ENCODE results near the gene GTSE1. TPM values are rescaled to one million over a fixed set of nuclear protein-coding genes. Genes with fewer than 3 reads are reported as not detected.

Gene GTSE1
- total RNA-seq (2022; extraction: Qiagen RNA extraction): 27.9 to 35.6 TPM (median 31.7 TPM) in 5 replicates

GRCh38 chr22:46296257-46297150 is at the start of gene GTSE1:
GTSE1 (plus strand) TSS chr22:46296870; CDS start chr22:46297401, 531 bp downstream.

DNA sequence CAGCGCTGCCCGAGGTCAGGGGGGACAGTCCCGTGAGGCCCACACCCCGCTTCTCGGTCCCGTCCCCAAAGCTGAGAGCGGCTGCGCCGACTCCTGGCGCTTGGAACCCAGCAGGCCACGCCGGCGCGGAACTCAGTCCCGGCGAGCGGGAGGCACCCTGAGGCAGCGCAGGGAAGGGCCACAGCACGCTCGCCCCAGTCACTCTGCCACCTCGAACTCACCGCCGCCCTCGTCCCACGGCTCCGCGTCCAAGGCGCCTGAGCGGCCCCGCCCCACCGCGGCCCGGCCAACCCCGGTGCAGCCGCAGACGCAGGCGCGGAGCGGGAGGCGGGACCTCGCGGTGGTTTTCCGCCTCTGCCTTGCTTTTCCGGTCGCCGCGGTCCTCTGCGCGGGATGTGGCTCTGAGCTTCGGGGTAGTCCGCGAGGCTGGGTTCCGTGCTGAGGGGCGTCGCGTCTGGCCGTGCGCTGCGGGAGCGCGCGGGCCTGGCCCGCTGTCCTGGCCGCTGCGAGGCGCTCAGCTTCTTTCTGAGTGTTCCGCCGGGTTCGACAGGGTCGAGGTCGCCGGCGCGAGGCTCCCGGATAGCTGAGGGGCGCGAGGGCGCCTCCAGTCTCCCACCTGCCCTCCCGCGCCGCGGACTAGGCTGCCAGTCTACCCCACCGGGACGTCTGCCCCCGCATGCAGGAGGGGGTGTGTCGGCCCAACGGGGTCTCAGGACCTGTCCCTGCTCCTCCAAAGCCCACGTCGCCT is 46.5 kb upstream of the GTSE1 start, which contains the start of gene CDPF1:
Gene CDPF1 (minus strand): TSS at position 259 of the 748 bp plus-strand sequence. CDS start 2,009 bp downstream, outside the sequence.

GRCh38 chr22:46263216-46263590 is 33.5 kb upstream of the GTSE1 start, which contains the start of gene PKDREJ:
PKDREJ (minus strand) TSS chr22:46263343; CDS start chr22:46263322, 21 bp downstream.

DNA sequence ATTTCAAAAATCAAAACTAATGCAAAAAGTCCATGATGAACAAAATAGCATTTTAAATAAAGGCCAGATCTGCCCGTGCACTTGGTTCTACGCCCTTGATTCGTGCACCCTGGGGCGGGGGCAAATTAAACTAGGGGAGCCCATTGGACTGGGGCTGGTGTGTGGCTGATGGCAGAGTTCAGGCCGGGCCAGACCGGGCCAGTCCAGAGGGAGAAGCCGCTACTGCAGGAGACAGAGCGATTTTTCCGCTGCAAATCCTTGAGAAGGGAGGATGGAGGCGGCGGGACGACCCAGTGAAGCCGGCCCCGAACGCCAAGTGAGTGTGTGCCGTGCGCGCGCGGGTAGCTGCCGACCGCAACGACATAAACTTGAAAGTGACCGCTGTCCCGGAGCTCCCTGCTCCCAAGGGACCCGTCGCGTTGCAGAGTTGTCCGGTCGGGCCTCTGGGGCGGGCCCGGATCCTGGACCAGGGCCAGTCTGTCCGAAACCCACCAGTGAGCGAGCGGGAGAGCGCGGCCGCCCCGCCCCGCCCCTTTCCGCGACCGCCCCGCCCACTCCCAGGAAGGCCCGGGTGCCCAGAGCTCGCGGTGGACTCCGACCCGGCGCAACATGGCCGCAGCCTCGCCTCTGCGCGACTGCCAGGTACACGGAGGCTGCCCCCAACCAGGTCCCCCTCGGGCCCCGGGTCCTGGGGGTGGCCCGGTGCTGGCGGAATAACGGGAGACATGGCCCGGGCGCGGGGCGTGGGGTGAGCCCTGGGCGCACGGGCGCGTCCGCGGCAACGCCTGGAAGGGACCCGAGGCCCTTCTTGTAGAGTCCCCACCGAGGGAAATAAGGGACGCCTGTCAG is 29.0 kb upstream of the GTSE1 start, which contains the start of gene TTC38:
Gene TTC38 (plus strand): TSS at position 578 of the 849 bp plus-strand sequence. CDS start 32 bp downstream, at position 610.

DNA sequence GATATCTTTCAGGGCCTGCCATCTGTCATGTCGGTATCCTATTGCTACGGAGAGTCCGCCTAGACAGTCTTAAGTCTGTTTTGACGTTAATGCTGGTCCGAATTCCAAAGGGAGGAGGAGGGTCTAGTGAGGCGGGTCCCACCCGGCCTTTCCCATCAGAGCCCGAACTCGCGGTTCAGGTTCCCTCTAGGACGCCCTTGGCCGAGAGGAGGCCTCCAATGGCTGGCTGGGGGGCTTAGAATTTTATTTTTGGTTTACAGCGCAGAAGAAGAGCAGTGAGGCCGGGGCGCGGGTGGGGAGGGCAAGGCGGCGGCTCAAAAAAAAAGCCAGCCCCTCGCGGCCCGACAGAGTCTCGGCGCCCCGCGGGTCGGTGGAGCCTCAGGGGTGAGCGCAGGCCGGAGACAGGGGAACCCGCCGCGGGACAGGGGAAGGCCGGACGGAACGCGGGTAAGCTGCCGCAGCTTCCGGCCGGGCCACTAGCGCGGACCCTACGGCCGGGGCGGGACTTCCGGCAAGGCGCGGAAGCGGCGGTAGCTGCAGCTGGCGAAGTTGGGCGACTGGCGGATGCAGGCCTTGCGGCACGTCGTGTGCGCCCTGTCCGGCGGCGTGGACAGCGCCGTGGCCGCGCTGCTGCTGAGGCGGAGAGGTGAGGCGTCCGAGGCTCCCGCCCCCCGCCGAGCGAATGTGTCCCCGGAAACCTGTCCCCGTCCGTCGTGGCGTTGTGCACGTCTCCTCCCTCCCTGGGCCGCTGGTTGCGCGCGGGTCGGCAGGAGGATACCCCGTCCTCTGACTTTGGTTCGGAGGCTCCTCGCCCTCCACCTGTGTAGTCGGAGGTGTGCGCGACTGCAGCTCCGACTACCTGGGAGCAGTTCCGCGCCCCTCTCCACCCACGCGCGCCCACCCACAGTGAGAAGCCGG is 38.8 kb downstream of the GTSE1 start, which contains the start of gene TRMU:
Gene TRMU (plus strand): TSS at position 514 of the 918 bp plus-strand sequence. CDS start 51 bp downstream, at position 565.

Other genes starting within 250 kb of the GTSE1 start
- gene PPARA, start 146.3 kb upstream of the GTSE1 start, total RNA-seq (2022; extraction: Qiagen RNA extraction): 0.70 to 2.5 TPM (median 1.8 TPM) in 5 replicates
- 8.3 to 10.8 TPM (median 9.3 TPM) in 5 replicates for gene CDPF1, start 46.6 kb upstream of the GTSE1 start, total RNA-seq (2022; extraction: Qiagen RNA extraction)
- not detected in 5 replicates for gene PKDREJ, start 33.5 kb upstream of the GTSE1 start, total RNA-seq (2022; extraction: Qiagen RNA extraction)
- gene TTC38, start 28.9 kb upstream of the GTSE1 start, total RNA-seq (2022; extraction: Qiagen RNA extraction): 11.1 to 14.0 TPM (median 13.1 TPM) in 5 replicates
- gene TRMU, start 38.8 kb downstream of the GTSE1 start, total RNA-seq (2022; extraction: Qiagen RNA extraction): 30.8 to 40.9 TPM (median 35.9 TPM) in 5 replicates
- 22.5 to 30.8 TPM (median 28.0 TPM) in 5 replicates for gene CELSR1, start 240.8 kb downstream of the GTSE1 start, total RNA-seq (2022; extraction: Qiagen RNA extraction)